Panc1 (cell line): Measurements from ENCODE around the gene NCOA5.

Experiments used
- CTCF ChIP-seq: fragments of 450-650 bp; IDR thresholded peaks from 2 replicates; pipeline ENCODE4 v1.5.1; 2017; ENCODE audit warnings: mild to moderate bottlenecking
- POLR2AphosphoS5 ChIP-seq: IDR thresholded peaks from 2 replicates; pipeline ENCODE4 v1.6.1; 2012; ENCODE audit warnings: mild to moderate bottlenecking, low read depth, low read length, moderate library complexity
- REST ChIP-seq, 2 experiments: IDR thresholded peaks; 2 replicates each; pipeline ENCODE4 v1.6.1; 2011 to 2012; ENCODE audit warnings: low read depth in 2 of 2, control low read depth in 1 of 2, low read length in 1 of 2, mild to moderate bottlenecking in 1 of 2, moderate library complexity in 1 of 2; ENCODE audit not compliant: insufficient read depth in 1 of 2
- SIN3A ChIP-seq: IDR thresholded peaks from 2 replicates; pipeline ENCODE4 v1.6.1; 2012; ENCODE audit warnings: low read depth, mild to moderate bottlenecking, low read length, moderate library complexity, borderline replicate concordance; ENCODE audit not compliant: insufficient read depth
- TCF7L2 ChIP-seq: IDR thresholded peaks from 2 replicates; pipeline ENCODE4 v1.6.1; 2011; ENCODE audit warnings: mild to moderate bottlenecking, low read depth, low read length, inconsistent platforms

GRCh38 chr20:46031014-46031569 is 58.7 kb downstream of the NCOA5 start:
- TF ChIP-seq CTCF, result no peak
- TF ChIP-seq REST (IDR thresholded peaks at IDR 0.05; ENCODE audit: insufficient read depth in 1 of 2, low read depth in 2 of 2, low read length in 1 of 2), result no peak; a peak in 1 of 4 replicates
- TF ChIP-seq POLR2AphosphoS5, result no peak
- no peak for TF ChIP-seq SIN3A
- no peak for TF ChIP-seq TCF7L2
